CD4-positive, alpha-beta memory T cell (primary cell): ENCODE results near the gene CXCR5. TPM values are rescaled to one million over a fixed set of nuclear protein-coding genes. Genes with fewer than 3 reads are reported as not detected.
A peak's percentile ranks its signal among the peaks of the same experiment; 100 is the strongest.

Experiments used
- CTCF ChIA-PET: fragments of 350-600 bp; sonication (Branson Sonifier 250); formaldehyde crosslinking; loops from one replicate; lab custom pipeline; 2021; ENCODE audit warnings: inconsistent platforms; ENCODE audit not compliant: partially characterized antibody; lab: Charles Lee
- POLR2A ChIA-PET: fragments of 350-600 bp; sonication (Branson Sonifier 250); formaldehyde crosslinking; loops from one replicate; lab custom pipeline; 2021; ENCODE audit not compliant: partially characterized antibody; lab: Charles Lee
- DNase-seq, 5 donors: peaks; one replicate each; pipeline versions ENCODE4 v3.0.0 to v3.0.0-alpha.2; 2020 to 2022; ENCODE audit warnings: mixed read lengths in 1 of 5
- H3K27ac ChIP-seq: one replicate; pipeline ENCODE4 v1.7.0; 2013; ENCODE audit warnings: low read depth, low read length
- H3K27me3 ChIP-seq: 2 replicates; pipeline ENCODE4 v1.7.0; 2013; ENCODE audit warnings: mild to moderate bottlenecking, low read length, moderate library complexity; ENCODE audit not compliant: insufficient read depth
- H3K36me3 ChIP-seq: 2 replicates; pipeline ENCODE4 v1.7.0; 2013; ENCODE audit warnings: mild to moderate bottlenecking, low read length, moderate library complexity; ENCODE audit not compliant: insufficient read depth
- H3K4me1 ChIP-seq: 2 replicates; pipeline ENCODE4 v1.7.0; 2013; ENCODE audit warnings: mild to moderate bottlenecking, low read length, moderate library complexity; ENCODE audit not compliant: insufficient read depth
- H3K4me3 ChIP-seq, 2 donors: one replicate each; pipeline ENCODE4 v1.7.0; 2013; ENCODE audit warnings: low read length in 2 of 2, mild to moderate bottlenecking in 1 of 2
- H3K9me3 ChIP-seq, 2 donors: one replicate each; pipeline ENCODE4 v1.7.0; 2013; ENCODE audit warnings: low read length in 2 of 2, control low read depth in 1 of 2; ENCODE audit not compliant: control insufficient read depth in 1 of 2
- H3K27ac Mint-ChIP-seq, 7 donors: one replicate each; pipeline ENCODE4 v1.8.0; 2020 to 2021; ENCODE audit warnings: mixed read lengths in 7 of 7, mild to moderate bottlenecking in 6 of 7, inconsistent platforms in 3 of 7, moderate library complexity in 3 of 7
- H3K27me3 Mint-ChIP-seq, 2 donors: one replicate each; pipeline ENCODE4 v1.8.0; 2020 to 2021; ENCODE audit warnings: mixed read lengths in 2 of 2
- H3K36me3 Mint-ChIP-seq, 2 donors: one replicate each; pipeline ENCODE4 v1.8.0; 2020 to 2021; ENCODE audit warnings: mixed read lengths in 2 of 2, inconsistent platforms in 1 of 2, mild to moderate bottlenecking in 1 of 2
- H3K4me1 Mint-ChIP-seq, 4 donors: one replicate each; pipeline ENCODE4 v1.8.0; 2020 to 2021; ENCODE audit warnings: mixed read lengths in 4 of 4, mild to moderate bottlenecking in 1 of 4
- H3K4me3 Mint-ChIP-seq, 8 donors: one replicate each; pipeline ENCODE4 v1.8.0; 2020 to 2021; ENCODE audit warnings: mixed read lengths in 8 of 8, mild to moderate bottlenecking in 7 of 8, moderate library complexity in 6 of 8, inconsistent platforms in 3 of 8
- H3K9me3 Mint-ChIP-seq, 8 donors: one replicate each; pipeline ENCODE4 v1.8.0; 2020 to 2021; ENCODE audit warnings: mixed read lengths in 8 of 8, mild to moderate bottlenecking in 5 of 8, inconsistent platforms in 3 of 8, moderate library complexity in 1 of 8
- intact Hi-C: fragments of 100-400 bp; cut with micrococcal nuclease; formaldehyde crosslinking; loops from one replicate; pipeline ENCODE4 v1.15.1; 2023
- polyA plus RNA-seq, 2 donors: library from polyadenylated mRNA; unstranded; fragments of 300-500 nt; fragmentation: Illumina TruSeq; gene quantifications; one replicate each; pipeline ENCODE4 v1.2.3, GENCODE V29; 2021
- total RNA-seq, 2 experiments: library from RNA; stranded (reverse); gene quantifications; one replicate each; pipeline ENCODE4 v1.2.3, GENCODE V29; 2021

CXCR5 gene
- total and polyA plus RNA-seq, 4 experiments from 2014 or later: 7.9 to 21.5 (median 19.6) TPM

DNA sequence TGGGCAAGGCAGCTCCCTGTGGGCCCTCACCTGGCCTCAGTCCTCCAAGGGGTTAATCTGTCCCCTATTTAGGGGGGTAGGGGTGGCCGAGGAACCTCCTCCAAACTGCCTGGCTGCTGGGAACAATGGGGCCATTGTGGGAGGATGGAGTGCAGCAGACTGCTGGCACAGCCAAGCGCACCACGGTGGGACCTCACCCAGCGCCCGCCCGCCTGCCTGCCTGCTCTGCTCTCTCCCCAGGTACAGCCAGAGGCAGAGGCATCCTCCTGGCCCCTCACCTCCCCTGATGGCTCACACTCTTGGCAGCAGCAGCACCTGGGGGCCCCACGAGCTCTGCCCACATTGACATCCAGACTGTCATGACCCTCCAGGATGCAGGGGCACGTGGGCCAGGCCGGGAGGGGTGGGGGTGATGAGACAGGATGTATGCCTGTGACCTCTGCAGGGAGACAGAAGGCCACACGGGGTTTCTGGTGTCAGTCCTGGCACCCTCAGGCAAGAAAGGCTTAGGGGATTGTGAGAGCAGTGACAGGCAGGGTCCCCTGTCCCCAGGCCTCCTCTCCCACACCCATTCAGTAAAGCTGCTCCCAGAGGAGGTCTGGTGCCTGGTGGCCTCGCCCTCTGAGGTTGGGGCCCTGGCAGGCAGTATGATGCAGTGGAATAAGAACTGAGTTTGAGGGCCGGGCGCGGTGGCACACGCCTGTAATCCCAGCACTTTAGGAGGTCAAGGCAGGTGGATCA lies 30.7 kb downstream of the CXCR5 start:
- peak overlapping the region; percentile 99 for H3K27ac ChIP-seq
- POLR2A ChIA-PET: interaction anchor here (0.6 to 4.3 kb wide), 19 partner anchors 37 to 550 kb away, joined by 3 to 32 read pairs (median 5); partner anchors contain the start of genes C2CD2L, CENATAC, DPAGT1 and HYOU1
- peaks cover 11 to 41% of the 10 kb centered on the region in 2 donors for H3K36me3 Mint-ChIP-seq
- H3K4me3 Mint-ChIP-seq: peak overlapping the region; percentile 78 to 93 (median 88)
- H3K4me1 Mint-ChIP-seq: peaks cover 61 to 86% (median 71%) of the 10 kb centered on the region in 4 donors
- H3K9me3 ChIP-seq: no peaks in the 10 kb centered on the region
- H3K27ac Mint-ChIP-seq: peak overlapping the region; percentile 99 to 100 (median 99)
- H3K4me3 ChIP-seq: peak overlapping the region; percentile 59 to 73
- H3K4me1 ChIP-seq: peaks cover 95% of the 10 kb centered on the region
- H3K9me3 Mint-ChIP-seq: peaks cover 0 to 2% (median 0%) of the 10 kb centered on the region in 8 donors
- intact Hi-C loops: loop anchor here (1.0 kb wide), 1 partner anchor 14 kb away; no protein-coding TSS in a partner anchor
- CTCF ChIA-PET: interaction anchor here (1.0 to 8.5 kb wide), 5 partner anchors 11 to 124 kb away, joined by 3 to 63 read pairs (median 8); partner anchors contain the start of gene DDX6
- peak; percentile 80 to 95 (median 83) for DNase-seq
- H3K27me3 ChIP-seq: no peaks in the 10 kb centered on the region
- no peaks in the 10 kb centered on the region for H3K27me3 Mint-ChIP-seq
- no peaks in the 10 kb centered on the region for H3K36me3 ChIP-seq

DNA sequence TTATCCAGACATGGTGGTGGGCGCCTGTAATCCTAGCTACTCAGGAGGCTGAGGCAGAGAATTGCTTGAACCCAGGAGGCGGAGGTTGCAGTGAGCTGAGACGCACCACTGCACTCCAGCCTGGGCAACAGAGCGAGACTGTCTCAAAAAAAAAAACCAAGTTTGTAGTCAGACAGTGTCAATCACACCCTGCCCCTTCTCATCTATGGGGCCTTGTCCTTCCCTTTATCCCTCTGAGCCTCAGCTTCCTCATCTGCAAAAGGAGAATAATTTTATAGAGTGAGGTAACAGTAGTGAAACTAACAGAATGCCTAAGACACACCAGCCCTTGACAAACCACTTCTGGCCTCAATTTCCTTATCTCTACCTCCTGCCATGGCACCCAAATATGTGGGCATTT lies 31.3 kb downstream of the CXCR5 start:
- Mint-ChIP-seq H3K27me3 (no peaks in the 10 kb centered on the region), H3K36me3 (peaks cover 11 to 46% of the 10 kb centered on the region in 2 donors), H3K4me3 (peak overlapping the region; percentile 78 to 93 (median 88)), H3K27ac (peak overlapping the region; percentile 99 to 100 (median 99)), H3K4me1 (peaks cover 64 to 93% (median 73%) of the 10 kb centered on the region in 4 donors), H3K9me3 (peaks cover 0 to 2% (median 0%) of the 10 kb centered on the region in 8 donors)
- ChIA-PET POLR2A (interaction anchor here (0.6 to 3.1 kb wide), 8 partner anchors 37 to 909 kb away, joined by 3 to 32 read pairs (median 6); partner anchors contain the start of genes C2CD2L and DPAGT1), CTCF (interaction anchor here (1.3 to 8.5 kb wide), 3 partner anchors 11 to 125 kb away, joined by 4 to 63 read pairs (median 8); partner anchors contain the start of gene DDX6)
- H3K27ac ChIP-seq: peak overlapping the region; percentile 99
- H3K9me3 ChIP-seq: no peaks in the 10 kb centered on the region
- no peaks in the 10 kb centered on the region for H3K36me3 ChIP-seq
- peaks cover 95% of the 10 kb centered on the region for H3K4me1 ChIP-seq
- H3K4me3 ChIP-seq: peak overlapping the region in 1 of 2 donors; percentile 6
- intact Hi-C loops: loop anchor here (1.0 kb wide), 1 partner anchor 13 kb away; no protein-coding TSS in a partner anchor
- H3K27me3 ChIP-seq: no peaks in the 10 kb centered on the region
- no peak for DNase-seq

GRCh38 chr11:118915396-118915795 lies 31.7 kb downstream of the CXCR5 start:
- intact Hi-C loops: no loop called here
- H3K4me1 Mint-ChIP-seq: peaks cover 68 to 97% (median 77%) of the 10 kb centered on the region in 4 donors
- H3K4me3 Mint-ChIP-seq: peak overlapping the region in 7 of 8 donors; percentile 78 to 93 (median 88)
- DNase-seq: no peak
- peak overlapping the region; percentile 99 for H3K27ac ChIP-seq
- peak overlapping the region in 1 of 2 donors; percentile 6 for H3K4me3 ChIP-seq
- ChIA-PET POLR2A (interaction anchor here (0.6 to 3.1 kb wide), 5 partner anchors 38 to 910 kb away, joined by 3 to 32 read pairs (median 4); partner anchors contain the start of gene C2CD2L), CTCF (interaction anchor here (1.2 to 8.5 kb wide), 4 partner anchors 9 to 125 kb away, joined by 5 to 63 read pairs (median 8); partner anchors contain the start of gene DDX6)
- peaks cover 96% of the 10 kb centered on the region for H3K4me1 ChIP-seq
- H3K27me3 Mint-ChIP-seq: no peaks in the 10 kb centered on the region
- peaks cover 11 to 49% of the 10 kb centered on the region in 2 donors for H3K36me3 Mint-ChIP-seq
- H3K36me3 ChIP-seq: no peaks in the 10 kb centered on the region
- H3K9me3 ChIP-seq: no peaks in the 10 kb centered on the region
- H3K27ac Mint-ChIP-seq: peak overlapping the region; percentile 99 to 100 (median 99)
- peaks cover 0 to 2% (median 0%) of the 10 kb centered on the region in 8 donors for H3K9me3 Mint-ChIP-seq
- H3K27me3 ChIP-seq: no peaks in the 10 kb centered on the region

DNA sequence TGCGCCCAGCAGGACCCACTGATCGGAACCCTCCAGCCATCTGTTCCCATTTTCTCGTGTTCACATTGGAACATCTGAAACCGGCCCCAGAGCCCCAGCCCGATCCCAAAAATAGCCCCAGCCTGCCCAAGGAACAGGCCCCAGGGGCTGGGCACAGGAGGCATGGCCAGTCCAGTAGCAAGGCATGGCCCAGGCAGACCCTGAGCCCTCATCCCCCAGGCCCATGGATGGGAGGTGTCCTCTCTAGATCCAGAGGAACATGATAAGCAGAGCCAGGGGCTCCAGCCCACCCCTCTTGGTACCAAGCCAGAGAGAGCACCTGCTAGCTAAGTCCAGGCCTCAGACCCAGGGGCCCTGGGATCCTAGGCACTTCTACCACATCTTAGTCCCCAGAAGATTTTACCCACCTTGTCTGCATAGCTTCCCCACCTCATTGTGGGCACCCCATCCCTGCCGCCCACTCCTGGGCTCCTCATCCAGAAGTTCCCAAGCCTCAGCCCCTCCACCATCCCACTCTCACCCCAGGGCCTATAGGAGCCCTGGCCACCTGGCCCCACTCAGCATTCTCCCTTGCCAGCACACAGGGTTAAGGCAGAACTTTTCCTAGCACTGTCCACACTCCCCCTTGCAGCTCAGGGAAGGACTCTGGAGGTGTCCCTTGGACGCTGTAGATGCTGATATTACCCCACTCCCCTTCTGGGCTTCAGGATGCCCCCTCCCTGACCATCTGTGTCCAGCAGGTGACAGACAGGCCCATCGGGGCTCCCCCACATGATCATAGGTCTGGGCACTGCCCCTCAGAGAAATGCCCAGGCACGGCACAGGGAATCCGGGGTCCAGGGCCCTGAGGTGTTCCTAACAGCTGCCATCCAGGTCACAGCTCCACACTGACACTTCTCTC lies 32.5 kb downstream of the CXCR5 start:
- Histone ChIP-seq H3K9me3 (no peaks in the 10 kb centered on the region), H3K27ac (peak overlapping the region; percentile 99), H3K36me3 (no peaks in the 10 kb centered on the region), H3K4me3 (no peak overlapping the region), H3K4me1 (peaks cover 97% of the 10 kb centered on the region), H3K27me3 (no peaks in the 10 kb centered on the region)
- H3K4me3 Mint-ChIP-seq: peak overlapping the region; percentile 60 to 99 (median 86)
- POLR2A ChIA-PET: interaction anchor here (1.6 kb wide), 1 partner anchor 39 kb away, joined by 4 read pairs; no protein-coding TSS in a partner anchor
- peaks cover 16 to 50% of the 10 kb centered on the region in 2 donors for H3K36me3 Mint-ChIP-seq
- DNase-seq: peak in 1 of 5 donors; percentile 30
- H3K9me3 Mint-ChIP-seq: peaks cover 0 to 2% (median 0%) of the 10 kb centered on the region in 8 donors
- H3K27ac Mint-ChIP-seq: peak overlapping the region; percentile 99 to 100 (median 99)
- CTCF ChIA-PET: interaction anchor here (1.0 to 8.5 kb wide), 5 partner anchors 8 to 127 kb away, joined by 3 to 63 read pairs (median 8); partner anchors contain the start of gene DDX6
- intact Hi-C loops: no loop called here
- no peaks in the 10 kb centered on the region for H3K27me3 Mint-ChIP-seq
- peaks cover 73 to 98% (median 81%) of the 10 kb centered on the region in 4 donors for H3K4me1 Mint-ChIP-seq

DNA sequence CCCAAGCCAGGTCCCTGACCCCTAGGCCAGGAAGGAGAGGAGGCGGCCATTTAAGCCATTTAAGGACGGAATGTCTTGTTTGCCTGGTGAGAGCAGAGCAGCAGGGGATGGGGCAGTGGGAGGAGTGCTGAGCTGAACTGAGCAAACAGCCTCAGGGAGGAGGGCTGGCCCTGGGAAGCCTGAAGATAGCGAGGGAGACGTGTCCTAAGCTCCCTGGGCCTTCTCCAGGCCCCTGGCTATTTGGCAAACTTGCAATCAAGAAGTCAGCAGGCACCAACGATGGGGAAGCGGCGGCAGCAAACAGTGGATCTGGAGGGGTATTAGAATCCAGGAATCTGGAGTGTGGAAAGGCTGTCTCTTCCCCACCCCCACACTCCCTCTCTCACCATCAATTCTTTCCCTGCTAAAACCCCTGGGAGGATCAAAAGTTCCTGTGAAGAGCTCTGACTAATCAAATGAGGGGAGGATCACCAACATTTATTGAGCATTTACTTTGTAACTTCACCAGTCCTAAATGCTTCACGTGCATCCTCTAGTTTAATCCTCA lies 33.2 kb downstream of the CXCR5 start:
- Mint-ChIP-seq H3K4me1 (peaks cover 68 to 94% (median 78%) of the 10 kb centered on the region in 4 donors), H3K27me3 (no peaks in the 10 kb centered on the region)
- peaks cover 97% of the 10 kb centered on the region for H3K4me1 ChIP-seq

More for the DNA sequence above, 33.2 kb downstream of the CXCR5 start:
- ChIA-PET POLR2A (interaction anchor here (1.6 kb wide), 1 partner anchor 40 kb away, joined by 4 read pairs; no protein-coding TSS in a partner anchor), CTCF (interaction anchor here (0.8 to 2.5 kb wide), 5 partner anchors 7 to 128 kb away, joined by 3 to 9 read pairs (median 5); partner anchors contain the start of gene BCL9L)
- H3K36me3 Mint-ChIP-seq: peaks cover 16 to 48% of the 10 kb centered on the region in 2 donors
- H3K27ac Mint-ChIP-seq: peak overlapping the region; percentile 99 to 100 (median 99)
- Histone ChIP-seq H3K9me3 (no peaks in the 10 kb centered on the region), H3K36me3 (no peaks in the 10 kb centered on the region), H3K27ac (peak overlapping the region; percentile 99), H3K4me3 (no peak overlapping the region), H3K27me3 (no peaks in the 10 kb centered on the region)
- peaks cover 0 to 2% (median 0%) of the 10 kb centered on the region in 8 donors for H3K9me3 Mint-ChIP-seq
- DNase-seq: peak in 1 of 5 donors; percentile 28
- intact Hi-C loops: no loop called here
- H3K4me3 Mint-ChIP-seq: peak overlapping the region; percentile 83 to 99 (median 88)
